Measurements from ENCODE around the gene SGCE.

DNA sequence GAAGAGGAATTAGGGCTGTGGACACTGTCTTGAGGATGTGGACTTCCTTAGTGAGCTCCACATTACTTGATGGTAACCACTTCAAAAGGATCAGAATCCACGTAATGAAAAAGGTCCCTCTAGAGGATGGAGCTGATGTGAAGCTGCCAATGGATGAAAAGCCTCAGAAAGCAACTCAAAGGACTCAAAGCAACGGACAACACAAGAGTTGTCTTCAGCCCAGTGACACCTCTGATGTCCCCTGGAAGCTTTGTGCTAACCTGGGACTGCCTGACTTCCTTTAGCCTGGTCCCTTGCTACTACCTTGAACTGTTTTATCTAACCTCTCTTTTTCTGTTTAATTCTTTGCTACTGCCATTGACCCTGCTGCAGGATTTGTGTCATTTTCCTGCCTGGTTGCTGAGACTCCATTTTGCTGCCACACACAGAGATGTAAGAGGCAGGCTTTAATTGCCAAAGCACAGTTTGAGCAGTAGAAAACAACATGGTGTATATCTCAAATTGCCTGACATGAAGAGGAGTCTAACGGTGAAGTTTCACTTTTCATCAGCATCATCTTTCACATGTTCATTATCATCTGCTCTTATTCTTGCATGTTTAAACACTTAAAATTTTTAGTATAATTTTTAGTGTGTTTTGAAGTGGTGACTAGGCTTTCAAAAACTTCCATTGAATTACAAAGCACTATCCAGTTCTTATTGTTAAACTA lies 11.1 kb upstream of the SGCE start:
- TF ChIP-seq, protein P1, sequence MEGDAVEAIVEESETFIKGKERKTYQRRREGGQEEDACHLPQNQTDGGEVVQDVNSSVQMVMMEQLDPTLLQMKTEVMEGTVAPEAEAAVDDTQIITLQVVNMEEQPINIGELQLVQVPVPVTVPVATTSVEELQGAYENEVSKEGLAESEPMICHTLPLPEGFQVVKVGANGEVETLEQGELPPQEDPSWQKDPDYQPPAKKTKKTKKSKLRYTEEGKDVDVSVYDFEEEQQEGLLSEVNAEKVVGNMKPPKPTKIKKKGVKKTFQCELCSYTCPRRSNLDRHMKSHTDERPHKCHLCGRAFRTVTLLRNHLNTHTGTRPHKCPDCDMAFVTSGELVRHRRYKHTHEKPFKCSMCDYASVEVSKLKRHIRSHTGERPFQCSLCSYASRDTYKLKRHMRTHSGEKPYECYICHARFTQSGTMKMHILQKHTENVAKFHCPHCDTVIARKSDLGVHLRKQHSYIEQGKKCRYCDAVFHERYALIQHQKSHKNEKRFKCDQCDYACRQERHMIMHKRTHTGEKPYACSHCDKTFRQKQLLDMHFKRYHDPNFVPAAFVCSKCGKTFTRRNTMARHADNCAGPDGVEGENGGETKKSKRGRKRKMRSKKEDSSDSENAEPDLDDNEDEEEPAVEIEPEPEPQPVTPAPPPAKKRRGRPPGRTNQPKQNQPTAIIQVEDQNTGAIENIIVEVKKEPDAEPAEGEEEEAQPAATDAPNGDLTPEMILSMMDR (IDR thresholded peaks at IDR 0.05): no peak
- no peak for TF ChIP-seq EZH2 (IDR thresholded peaks at IDR 0.05)

All from neural progenitor cell (in vitro differentiated cells).